Uterus (tissue), 2 donors: ENCODE measurements around the gene PLEKHA7.

Experiments
- POLR2A ChIP-seq, 2 donors: fragments of 450-650 bp; IDR thresholded peaks; one replicate each; pipeline ENCODE4 v1.6.1; 2016; ENCODE audit warnings: antibody characterized with exemption in 2 of 2, mild to moderate bottlenecking in 1 of 2, moderate library complexity in 1 of 2
- TF ChIP-seq, protein P1 (sequence below), 4 experiments: fragments of 200-600 bp in 2 of 4; fragments of 450-650 bp in 2 of 4; sonication (generic) in 2 of 4; IDR thresholded peaks; one replicate each; pipeline ENCODE4 v1.5.1; 2016 to 2019; ENCODE audit warnings: antibody characterized with exemption in 4 of 4, mild to moderate bottlenecking in 2 of 4, moderate library complexity in 1 of 4

DNA sequence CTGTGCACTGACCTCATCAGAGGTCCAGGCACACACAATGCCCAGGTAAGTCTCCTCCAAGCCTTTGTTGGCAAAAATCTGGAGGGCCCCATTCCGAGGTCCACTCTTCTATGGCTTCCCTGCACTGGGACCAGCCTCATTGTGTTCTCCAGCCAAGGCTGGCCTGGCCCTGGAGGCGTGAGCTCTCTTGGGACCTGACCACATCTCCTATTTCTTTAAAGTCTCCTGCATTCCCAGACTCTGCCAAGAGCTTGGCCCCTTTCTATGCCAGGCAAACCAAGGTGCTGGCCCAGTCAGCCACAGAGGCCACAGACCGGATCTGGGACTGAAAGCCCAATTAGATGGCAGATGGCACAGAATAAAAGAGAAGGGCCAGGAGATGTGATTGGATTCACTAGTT, 220.7 kb downstream of the PLEKHA7 start:
- TF ChIP-seq POLR2A (IDR thresholded peaks at IDR 0.05) = no peak
- TF ChIP-seq, protein P1, sequence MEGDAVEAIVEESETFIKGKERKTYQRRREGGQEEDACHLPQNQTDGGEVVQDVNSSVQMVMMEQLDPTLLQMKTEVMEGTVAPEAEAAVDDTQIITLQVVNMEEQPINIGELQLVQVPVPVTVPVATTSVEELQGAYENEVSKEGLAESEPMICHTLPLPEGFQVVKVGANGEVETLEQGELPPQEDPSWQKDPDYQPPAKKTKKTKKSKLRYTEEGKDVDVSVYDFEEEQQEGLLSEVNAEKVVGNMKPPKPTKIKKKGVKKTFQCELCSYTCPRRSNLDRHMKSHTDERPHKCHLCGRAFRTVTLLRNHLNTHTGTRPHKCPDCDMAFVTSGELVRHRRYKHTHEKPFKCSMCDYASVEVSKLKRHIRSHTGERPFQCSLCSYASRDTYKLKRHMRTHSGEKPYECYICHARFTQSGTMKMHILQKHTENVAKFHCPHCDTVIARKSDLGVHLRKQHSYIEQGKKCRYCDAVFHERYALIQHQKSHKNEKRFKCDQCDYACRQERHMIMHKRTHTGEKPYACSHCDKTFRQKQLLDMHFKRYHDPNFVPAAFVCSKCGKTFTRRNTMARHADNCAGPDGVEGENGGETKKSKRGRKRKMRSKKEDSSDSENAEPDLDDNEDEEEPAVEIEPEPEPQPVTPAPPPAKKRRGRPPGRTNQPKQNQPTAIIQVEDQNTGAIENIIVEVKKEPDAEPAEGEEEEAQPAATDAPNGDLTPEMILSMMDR (IDR thresholded peaks at IDR 0.05) = no peak
